Measurements from ENCODE around the gene LIPG. TPM values are rescaled to one million over a fixed set of nuclear protein-coding genes. Genes with fewer than 3 reads are reported as not detected.

The LIPG gene
- total RNA-seq, 1 experiment from 2014 or later: 6.1 TPM

DNA sequence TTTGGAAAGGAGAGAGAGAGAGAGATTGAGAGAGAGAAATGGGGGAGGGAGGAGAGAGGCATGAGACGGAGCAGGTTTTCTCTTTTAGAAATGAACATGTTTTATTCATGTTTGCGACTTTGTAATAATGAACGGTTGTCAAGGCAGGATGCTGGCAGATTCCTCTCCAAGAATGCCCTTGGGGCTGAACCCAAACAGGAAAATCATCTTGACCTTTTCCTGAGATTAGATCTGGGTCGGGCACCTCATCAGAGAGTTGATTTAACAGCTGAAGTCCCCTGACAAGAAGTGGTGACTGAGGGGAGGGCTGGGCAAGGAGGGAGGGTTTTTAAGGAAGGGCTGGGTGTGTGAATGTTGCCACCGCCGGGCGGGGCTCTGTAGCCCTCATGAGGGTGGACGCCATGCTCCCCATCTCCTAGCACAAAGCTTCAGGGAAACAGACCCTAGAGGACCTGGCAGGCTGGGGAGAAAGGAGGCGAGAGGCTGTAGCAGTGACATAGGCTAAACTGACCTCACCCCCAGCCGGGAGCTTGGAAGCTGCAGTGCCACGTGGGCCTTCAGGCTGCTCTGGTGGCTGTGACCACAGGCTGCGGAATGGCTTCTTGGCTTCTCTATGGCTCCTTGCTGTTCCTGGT lies 60.0 kb downstream of the LIPG start:
- Histone ChIP-seq H3T11ph (ENCODE audit: low read length) (no peak overlapping the region), H3K23ac (ENCODE audit: insufficient read length, low read depth, low read length) (no peak overlapping the region), H3K4ac (ENCODE audit: low read depth, low read length) (no peak overlapping the region), H2AK5ac (ENCODE audit: insufficient read length, low read length) (no peak overlapping the region), H2BK120ac (ENCODE audit: low read depth, low read length, poor library complexity, severe bottlenecking) (no peak overlapping the region), H4K5ac (ENCODE audit: insufficient read length, low read depth, low read length) (no peak overlapping the region), H2BK15ac (ENCODE audit: low read depth, low read length) (no peak overlapping the region), H3K27ac (ENCODE audit: insufficient read length, low read depth, low read length) (no peak overlapping the region), H3K4me1 (ENCODE audit: insufficient read depth, low read length) (no peaks in the 10 kb centered on the region), H2BK20ac (ENCODE audit: low read depth, low read length, poor library complexity, severe bottlenecking) (no peak overlapping the region), H4K91ac (ENCODE audit: insufficient read length, low read depth, low read length) (no peak overlapping the region), H2BK12ac (ENCODE audit: insufficient read length, low read depth, low read length) (no peak overlapping the region), H3K9me3 (ENCODE audit: control insufficient read depth, low read depth, low read length) (no peaks in the 10 kb centered on the region), H3K56ac (ENCODE audit: insufficient read length, low read depth, low read length) (no peak overlapping the region), H2BK5ac (ENCODE audit: insufficient read length, low read length) (no peak overlapping the region), H3K14ac (ENCODE audit: insufficient read depth, low read length) (no peak overlapping the region), H3K18ac (ENCODE audit: insufficient read length, low read depth, low read length) (no peak overlapping the region), H2AFZ (ENCODE audit: low read length) (no peak overlapping the region), H4K20me1 (ENCODE audit: control insufficient read depth, insufficient read depth, insufficient read length) (no peaks in the 10 kb centered on the region), H3K9ac (ENCODE audit: extremely low read depth, insufficient read length, low read length) (no peak overlapping the region), H4K8ac (replicated peaks; ENCODE audit: insufficient read length, low read depth, low read length) (no peak overlapping the region), H3K79me2 (ENCODE audit: insufficient read depth, low read length) (no peaks in the 10 kb centered on the region), H3K4me2 (ENCODE audit: insufficient read depth, insufficient read length, low read length) (no peak overlapping the region), H3K79me1 (ENCODE audit: insufficient read depth, low read depth, low read length, poor library complexity, severe bottlenecking) (no peaks in the 10 kb centered on the region), H3K27me3 (ENCODE audit: insufficient read depth, low read length) (no peaks in the 10 kb centered on the region), H3K23me2 (ENCODE audit: insufficient read length, low read depth, low read length, poor library complexity, severe bottlenecking) (no peaks in the 10 kb centered on the region)
- no peaks in the 10 kb centered on the region for H3K9me3 Mint-ChIP-seq
- peak overlapping the region in 1 of 3 experiments; percentile 45; a peak in 1 of 7 replicates for H3K27ac Mint-ChIP-seq
- H3K4me3 Mint-ChIP-seq: no peak overlapping the region
- DNase-seq: no peak
- H3K36me3 Mint-ChIP-seq (ENCODE audit: insufficient read depth in 1 of 3, low read depth in 3 of 3): no peaks in the 10 kb centered on the region
- whole genome bisulfite sequencing (ENCODE audit: extremely low coverage, insufficient read length, low lambda C conversion rate): no CpG with 5 or more reads among the region's 12 CpGs
- peaks cover 31% of the 10 kb centered on the region for H3K27me3 Mint-ChIP-seq (ENCODE audit: low read depth)
- peaks cover 8 to 16% of the 10 kb centered on the region in 2 experiments for H3K4me1 Mint-ChIP-seq
- TF ChIP-seq, protein P1, sequence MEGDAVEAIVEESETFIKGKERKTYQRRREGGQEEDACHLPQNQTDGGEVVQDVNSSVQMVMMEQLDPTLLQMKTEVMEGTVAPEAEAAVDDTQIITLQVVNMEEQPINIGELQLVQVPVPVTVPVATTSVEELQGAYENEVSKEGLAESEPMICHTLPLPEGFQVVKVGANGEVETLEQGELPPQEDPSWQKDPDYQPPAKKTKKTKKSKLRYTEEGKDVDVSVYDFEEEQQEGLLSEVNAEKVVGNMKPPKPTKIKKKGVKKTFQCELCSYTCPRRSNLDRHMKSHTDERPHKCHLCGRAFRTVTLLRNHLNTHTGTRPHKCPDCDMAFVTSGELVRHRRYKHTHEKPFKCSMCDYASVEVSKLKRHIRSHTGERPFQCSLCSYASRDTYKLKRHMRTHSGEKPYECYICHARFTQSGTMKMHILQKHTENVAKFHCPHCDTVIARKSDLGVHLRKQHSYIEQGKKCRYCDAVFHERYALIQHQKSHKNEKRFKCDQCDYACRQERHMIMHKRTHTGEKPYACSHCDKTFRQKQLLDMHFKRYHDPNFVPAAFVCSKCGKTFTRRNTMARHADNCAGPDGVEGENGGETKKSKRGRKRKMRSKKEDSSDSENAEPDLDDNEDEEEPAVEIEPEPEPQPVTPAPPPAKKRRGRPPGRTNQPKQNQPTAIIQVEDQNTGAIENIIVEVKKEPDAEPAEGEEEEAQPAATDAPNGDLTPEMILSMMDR (conservative IDR thresholded peaks at IDR 0.05): no peak
